IPS-20b (cell line): Measurements from ENCODE around the gene ARRDC5.
"Not testable (repeated sequence)": the region's sequence is repeated elsewhere in the genome, so short reads cannot be mapped to it uniquely, and the experiment has no call there.

ENCODE experiments used
- H3K27ac ChIP-seq: one replicate; pipeline ENCODE4 v1.5.1; 2013; ENCODE audit warnings: low read length
- H3K27me3 ChIP-seq: 2 replicates; pipeline ENCODE4 v1.6.1; 2013; ENCODE audit warnings: mild to moderate bottlenecking, low read length, inconsistent platforms; ENCODE audit not compliant: insufficient read depth
- H3K36me3 ChIP-seq: 2 replicates; pipeline ENCODE4 v1.6.1; 2013; ENCODE audit warnings: low read depth, mild to moderate bottlenecking, inconsistent platforms, low read length, moderate library complexity; ENCODE audit not compliant: insufficient read depth
- H3K4me1 ChIP-seq: 2 replicates; pipeline ENCODE4 v1.6.1; 2013; ENCODE audit warnings: mild to moderate bottlenecking, control low read depth, inconsistent platforms, low read length, moderate library complexity; ENCODE audit not compliant: insufficient read depth
- H3K4me3 ChIP-seq: 2 replicates; pipeline ENCODE4 v1.5.1; 2013; ENCODE audit warnings: mild to moderate bottlenecking, low read length, inconsistent platforms
- H3K9ac ChIP-seq: 2 replicates; pipeline ENCODE4 v1.6.1; 2013; ENCODE audit warnings: low read depth, mild to moderate bottlenecking, inconsistent platforms, low read length, moderate library complexity
- H3K9me3 ChIP-seq: 2 replicates; pipeline ENCODE4 v1.6.1; 2013; ENCODE audit warnings: mild to moderate bottlenecking, low read depth, low read length, inconsistent platforms; ENCODE audit not compliant: insufficient read depth

ARRDC5 gene

DNA sequence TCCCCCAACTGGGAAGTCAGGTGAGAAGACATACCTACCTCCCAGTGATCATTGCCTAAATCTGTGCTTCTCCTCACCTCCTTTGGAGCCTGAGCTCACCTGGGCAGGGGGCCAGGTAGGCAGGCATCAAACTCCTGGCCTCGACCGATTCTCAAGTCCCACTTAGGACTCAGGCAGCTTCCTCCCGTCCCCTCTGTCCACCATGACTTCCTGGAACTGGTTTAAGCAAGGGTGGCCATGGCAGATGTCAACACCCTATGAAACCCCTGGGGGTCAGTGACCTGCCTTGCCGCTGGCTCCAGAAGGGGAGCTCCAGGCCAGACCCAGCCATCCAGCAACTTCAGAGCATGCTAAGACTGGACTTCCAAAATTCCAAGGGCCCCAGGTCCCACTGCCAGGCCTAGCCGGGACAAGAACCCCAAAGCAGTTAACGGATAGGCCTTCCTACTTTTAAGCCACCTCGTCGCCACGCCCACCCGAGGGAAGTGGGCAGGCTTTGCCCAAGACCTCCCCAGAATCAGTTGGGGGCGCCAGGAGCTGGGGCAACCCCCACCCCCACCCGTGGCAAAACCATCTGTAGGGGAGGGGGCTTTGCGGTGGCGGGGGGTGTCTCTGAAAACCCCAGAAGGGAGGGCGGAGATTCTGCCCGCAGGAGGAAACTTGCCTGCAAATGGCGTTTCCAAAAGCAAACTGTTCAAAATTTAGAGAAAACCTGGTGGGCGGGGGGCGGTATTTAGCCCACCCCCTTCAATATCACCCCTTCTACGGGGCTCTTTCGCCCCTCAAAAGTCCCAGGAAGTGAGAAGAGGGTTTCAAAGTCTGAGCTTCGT, 35.9 kb downstream of the ARRDC5 start:
- H3K4me1 ChIP-seq: no peaks in the 10 kb centered on the region
- H3K36me3 ChIP-seq: peaks cover 5% of the 10 kb centered on the region; the same call in 1 of the 2 replicates
- no peak overlapping the region for H3K27ac ChIP-seq
- H3K9ac ChIP-seq: peak overlapping the region; percentile 85; the same call in 1 of the 2 replicates
- no peaks in the 10 kb centered on the region for H3K9me3 ChIP-seq
- peak overlapping the region; percentile 92 for H3K4me3 ChIP-seq
- H3K27me3 ChIP-seq: no peaks in the 10 kb centered on the region

DNA sequence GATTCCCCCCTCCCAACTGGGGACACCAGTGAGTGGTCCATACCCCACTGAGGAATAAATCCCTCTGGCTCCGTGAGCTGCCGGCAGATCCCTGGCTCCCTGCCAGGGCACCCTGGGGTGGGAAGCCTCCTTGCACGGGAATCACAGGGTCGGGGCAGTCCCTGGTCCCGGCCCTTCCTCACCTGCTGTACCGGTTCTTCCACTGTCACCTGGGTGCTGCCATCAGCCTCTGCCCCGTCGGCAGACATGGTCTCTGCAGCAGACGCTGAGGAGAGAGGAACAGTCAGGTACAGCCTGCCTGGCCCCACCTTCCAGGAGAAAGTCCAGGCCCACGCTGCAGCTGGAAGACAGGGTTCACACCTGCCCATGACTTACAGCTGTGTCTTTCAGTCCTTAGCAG, 41.5 kb downstream of the ARRDC5 start:
- Histone ChIP-seq H3K9me3 (no peaks in the 10 kb centered on the region), H3K27ac (no peak overlapping the region), H3K36me3 (peaks cover 40% of the 10 kb centered on the region), H3K27me3 (no peaks in the 10 kb centered on the region), H3K4me3 (no peak overlapping the region), H3K9ac (no peak overlapping the region), H3K4me1 (no peaks in the 10 kb centered on the region)

- no peak overlapping the region for H3K4me3 ChIP-seq
- no peak overlapping the region for H3K9ac ChIP-seq
- H3K27ac ChIP-seq: no peak overlapping the region
- H3K36me3 ChIP-seq: peaks cover 52% of the 10 kb centered on the region
- H3K4me1 ChIP-seq: no peaks in the 10 kb centered on the region
- no peaks in the 10 kb centered on the region for H3K27me3 ChIP-seq
- no peaks in the 10 kb centered on the region for H3K9me3 ChIP-seq
Observed at GRCh38 chr19:4859697-4860096, 43.0 kb downstream of the ARRDC5 start.

GRCh38 chr19:4856468-4856867, 46.2 kb downstream of the ARRDC5 start:
- not testable (repeated sequence) for H3K27ac ChIP-seq, H3K27me3 ChIP-seq, H3K4me1 ChIP-seq, H3K4me3 ChIP-seq, H3K9me3 ChIP-seq, H3K9ac ChIP-seq
- H3K36me3 ChIP-seq: peaks cover 53% of the 10 kb centered on the region

- not testable (repeated sequence) for H3K27ac ChIP-seq, H3K9ac ChIP-seq, H3K4me3 ChIP-seq, H3K4me1 ChIP-seq, H3K9me3 ChIP-seq, H3K27me3 ChIP-seq
- peaks cover 40% of the 10 kb centered on the region for H3K36me3 ChIP-seq
Observed at GRCh38 chr19:4853506-4853905, 49.2 kb downstream of the ARRDC5 start.

DNA sequence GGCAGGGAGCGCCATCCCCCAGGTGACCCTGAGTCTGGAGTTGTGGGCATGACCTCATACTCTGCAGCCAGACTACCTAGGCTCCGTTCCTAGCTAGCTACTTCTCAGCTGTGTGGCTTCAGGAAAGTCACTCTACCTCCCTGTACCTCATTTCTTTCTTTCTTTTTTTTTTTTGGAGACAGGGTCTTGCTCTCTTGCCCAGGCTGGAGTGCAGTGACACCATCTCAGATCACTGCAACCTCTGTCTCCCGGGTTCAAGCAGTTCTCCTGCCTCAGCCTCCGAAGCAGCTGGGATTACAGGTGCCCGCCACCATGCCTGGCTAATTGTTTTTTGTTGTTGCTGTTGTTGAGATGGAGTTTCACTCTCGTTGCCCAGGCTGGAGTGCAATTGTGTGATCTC, 50.2 kb downstream of the ARRDC5 start:
- no peak overlapping the region for H3K27ac ChIP-seq
- H3K4me3 ChIP-seq: no peak overlapping the region
- no peaks in the 10 kb centered on the region for H3K9me3 ChIP-seq
- H3K36me3 ChIP-seq: peaks cover 48% of the 10 kb centered on the region
- H3K9ac ChIP-seq: no peak overlapping the region
- no peaks in the 10 kb centered on the region for H3K27me3 ChIP-seq
- H3K4me1 ChIP-seq: no peaks in the 10 kb centered on the region

GRCh38 chr19:4851551-4852290, 51.0 kb downstream of the ARRDC5 start:
- Histone ChIP-seq H3K4me1 (no peaks in the 10 kb centered on the region), H3K9me3 (no peaks in the 10 kb centered on the region), H3K27ac (no peak overlapping the region), H3K27me3 (no peaks in the 10 kb centered on the region), H3K36me3 (peaks cover 46% of the 10 kb centered on the region), H3K9ac (no peak overlapping the region), H3K4me3 (no peak overlapping the region)

DNA sequence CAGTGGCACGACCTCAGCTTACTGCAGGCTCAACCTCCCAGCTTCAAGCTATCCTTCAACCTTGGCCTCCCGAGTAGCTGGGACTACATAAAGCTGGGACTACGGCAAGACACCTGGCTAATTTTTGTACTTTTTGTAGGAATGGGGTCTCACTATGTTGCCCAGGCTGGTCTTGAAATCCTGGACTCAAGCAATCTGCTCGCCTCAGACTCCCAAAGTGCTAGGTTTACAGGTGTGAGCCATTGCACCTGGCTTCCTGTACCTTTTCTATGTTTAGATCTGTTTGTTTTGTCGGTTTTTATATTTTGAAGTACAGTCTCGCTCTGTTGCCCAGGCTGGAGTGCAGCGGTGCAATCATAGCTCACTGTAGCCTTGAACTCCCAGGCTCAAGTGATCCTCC, 53.7 kb downstream of the ARRDC5 start:
- Histone ChIP-seq H3K9ac (no peak overlapping the region), H3K9me3 (no peaks in the 10 kb centered on the region), H3K4me1 (no peaks in the 10 kb centered on the region), H3K4me3 (no peak overlapping the region), H3K27ac (no peak overlapping the region), H3K36me3 (peaks cover 30% of the 10 kb centered on the region), H3K27me3 (no peaks in the 10 kb centered on the region)

GRCh38 chr19:4847190-4847973, 55.3 kb downstream of the ARRDC5 start:
- H3K27ac ChIP-seq: no peak overlapping the region
- peaks cover 39% of the 10 kb centered on the region for H3K36me3 ChIP-seq

DNA sequence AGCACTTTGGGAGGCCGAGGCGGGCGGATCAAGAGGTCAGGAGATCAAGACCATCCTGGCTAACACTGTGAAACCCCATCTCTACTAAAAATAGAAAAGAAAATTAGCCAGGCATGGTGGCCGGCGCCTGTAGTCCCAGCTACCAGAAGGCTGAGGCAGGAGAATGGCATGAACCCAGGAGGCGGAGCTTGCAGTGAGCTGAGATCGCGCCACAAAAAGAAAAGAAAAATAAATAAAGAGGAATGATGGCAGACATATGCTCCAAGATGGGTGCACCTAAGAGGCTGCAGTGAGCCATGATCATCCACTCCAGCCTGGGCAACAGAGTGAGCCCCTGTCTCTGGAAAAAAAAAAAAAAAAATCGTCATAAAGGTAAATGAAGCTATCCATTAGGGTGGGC, 56.7 kb downstream of the ARRDC5 start:
- H3K9ac ChIP-seq, H3K27me3 ChIP-seq, H3K27ac ChIP-seq, H3K4me1 ChIP-seq, H3K9me3 ChIP-seq, H3K4me3 ChIP-seq: not testable (repeated sequence)
- H3K36me3 ChIP-seq: peaks cover 45% of the 10 kb centered on the region

More at GRCh38 chr19:4847190-4847973, 55.3 kb downstream of the ARRDC5 start:
- Histone ChIP-seq H3K9ac (no peak overlapping the region), H3K27me3 (no peaks in the 10 kb centered on the region), H3K4me3 (no peak overlapping the region), H3K4me1 (no peaks in the 10 kb centered on the region), H3K9me3 (no peaks in the 10 kb centered on the region)

GRCh38 chr19:4844348-4845179, 58.1 kb downstream of the ARRDC5 start:
- Histone ChIP-seq H3K27me3 (no peaks in the 10 kb centered on the region), H3K9ac (no peak overlapping the region), H3K36me3 (peaks cover 53% of the 10 kb centered on the region), H3K9me3 (no peaks in the 10 kb centered on the region), H3K4me3 (no peak overlapping the region), H3K4me1 (no peaks in the 10 kb centered on the region), H3K27ac (no peak overlapping the region)
